Measurements from ENCODE around the gene GRIN2A.

The GRIN2A gene

DNA sequence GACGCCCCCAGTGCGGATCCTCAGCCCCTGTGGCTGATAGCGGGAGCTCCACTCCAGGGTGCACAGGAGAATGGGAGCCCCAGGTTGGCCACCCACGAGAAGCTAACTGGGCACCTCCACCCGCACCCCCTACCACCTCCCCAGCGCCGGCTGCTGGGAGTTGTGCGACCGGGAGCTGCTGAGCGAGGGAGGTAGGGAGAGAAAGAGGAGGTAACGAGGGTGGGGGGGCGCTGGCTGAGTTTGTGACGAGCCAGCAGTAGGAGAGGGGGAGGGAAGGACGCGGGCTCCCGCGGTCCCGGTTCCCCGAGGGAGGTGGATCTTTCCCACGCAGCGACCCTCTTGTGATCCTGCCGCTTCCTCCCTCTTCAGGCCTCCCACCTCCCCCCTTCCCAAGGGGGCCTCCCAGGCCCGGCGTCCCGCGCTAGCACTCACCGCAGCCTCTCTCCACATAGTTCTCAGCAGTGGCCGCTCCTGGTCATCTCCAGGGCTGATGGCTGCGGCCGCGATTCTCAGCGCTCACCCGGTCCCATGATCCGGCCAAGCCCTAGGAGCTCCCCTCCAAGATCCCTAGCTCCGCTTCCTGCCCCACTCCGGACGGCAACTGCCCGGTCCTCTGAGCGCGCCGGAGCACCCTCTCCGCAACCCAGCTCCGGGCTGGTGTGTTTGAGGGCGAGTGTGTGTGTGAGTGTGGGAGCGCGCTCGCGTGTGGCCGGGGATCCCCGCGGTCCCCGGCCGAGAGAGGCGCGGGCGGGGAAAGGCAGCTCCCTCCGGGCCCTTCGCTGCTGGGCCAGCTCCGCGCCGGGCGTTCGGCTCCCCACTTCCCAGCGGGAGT, at the start of gene GRIN2A:
GRIN2A (minus strand) TSS at position 207 of the 832 bp plus-strand sequence. CDS start 2,017 bp downstream, outside the sequence.
- H3K27me3 ChIP-seq (replicated peaks): peaks cover 31% of the 10 kb centered on the region
- no peaks in the 10 kb centered on the region for H3K36me3 ChIP-seq (replicated peaks)
- in situ Hi-C loops (cut with HindIII; ENCODE audit: low pct_ligation_motif_present, low sequenced_read_pairs): no loop called here
- no peak within 1 kb of the TSS for H3K27ac ChIP-seq
- no peak within 1 kb of the TSS for H3K4me3 ChIP-seq (ENCODE audit: low read depth, low read length)
- DNase-seq: no peak
- TF ChIP-seq, protein P1, sequence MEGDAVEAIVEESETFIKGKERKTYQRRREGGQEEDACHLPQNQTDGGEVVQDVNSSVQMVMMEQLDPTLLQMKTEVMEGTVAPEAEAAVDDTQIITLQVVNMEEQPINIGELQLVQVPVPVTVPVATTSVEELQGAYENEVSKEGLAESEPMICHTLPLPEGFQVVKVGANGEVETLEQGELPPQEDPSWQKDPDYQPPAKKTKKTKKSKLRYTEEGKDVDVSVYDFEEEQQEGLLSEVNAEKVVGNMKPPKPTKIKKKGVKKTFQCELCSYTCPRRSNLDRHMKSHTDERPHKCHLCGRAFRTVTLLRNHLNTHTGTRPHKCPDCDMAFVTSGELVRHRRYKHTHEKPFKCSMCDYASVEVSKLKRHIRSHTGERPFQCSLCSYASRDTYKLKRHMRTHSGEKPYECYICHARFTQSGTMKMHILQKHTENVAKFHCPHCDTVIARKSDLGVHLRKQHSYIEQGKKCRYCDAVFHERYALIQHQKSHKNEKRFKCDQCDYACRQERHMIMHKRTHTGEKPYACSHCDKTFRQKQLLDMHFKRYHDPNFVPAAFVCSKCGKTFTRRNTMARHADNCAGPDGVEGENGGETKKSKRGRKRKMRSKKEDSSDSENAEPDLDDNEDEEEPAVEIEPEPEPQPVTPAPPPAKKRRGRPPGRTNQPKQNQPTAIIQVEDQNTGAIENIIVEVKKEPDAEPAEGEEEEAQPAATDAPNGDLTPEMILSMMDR (IDR thresholded peaks at IDR 0.05; ENCODE audit: low read depth, low read length, missing control alignments): no peak

DNA sequence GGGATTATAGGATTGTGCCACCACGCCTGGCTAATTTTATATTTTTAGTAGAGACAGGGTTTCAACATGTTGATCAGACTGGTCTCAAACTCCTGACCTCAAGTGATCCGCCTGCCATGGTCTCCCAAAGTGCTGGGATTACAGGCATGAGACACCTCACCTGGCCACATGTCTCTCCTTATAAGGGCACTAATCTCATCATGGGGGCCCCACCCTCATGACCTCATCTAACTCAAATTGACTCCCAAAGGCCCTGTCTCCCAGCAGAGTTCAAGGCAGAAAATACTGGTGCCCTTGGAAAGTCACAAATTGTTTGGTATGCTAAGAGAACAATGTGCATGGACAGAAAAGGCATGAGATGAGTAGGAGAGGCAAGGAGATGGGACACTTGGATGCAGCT, 49.3 kb upstream of the GRIN2A start:
- Histone ChIP-seq H3K27me3 (replicated peaks) (no peaks in the 10 kb centered on the region), H3K4me3 (ENCODE audit: low read depth, low read length) (no peak overlapping the region), H3K27ac (no peak overlapping the region), H3K36me3 (replicated peaks) (no peaks in the 10 kb centered on the region)
- in situ Hi-C loops (cut with HindIII; ENCODE audit: low pct_ligation_motif_present, low sequenced_read_pairs): no loop called here
- TF ChIP-seq, protein P1 (IDR thresholded peaks at IDR 0.05; ENCODE audit: low read depth, low read length, missing control alignments): no peak
- DNase-seq: no peak

DNA sequence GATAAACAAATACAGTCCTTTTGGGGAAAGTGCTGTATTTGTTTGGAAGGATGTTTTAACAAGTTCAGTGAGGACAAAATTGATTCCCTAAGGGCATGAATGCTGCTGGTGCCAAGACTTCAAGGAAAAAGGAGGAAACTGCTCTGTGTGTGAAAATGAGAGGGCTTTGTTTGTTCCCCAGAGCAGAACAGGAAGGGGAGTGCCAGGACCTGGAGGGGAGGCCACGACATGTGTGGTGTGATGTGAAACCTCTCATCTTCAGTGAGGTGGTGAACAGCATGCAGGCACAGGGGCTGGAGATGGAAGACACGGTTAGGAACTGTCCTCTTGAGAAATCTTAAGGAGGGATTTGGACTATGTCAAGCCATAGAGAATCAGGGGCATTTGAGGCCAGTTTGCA, 46.6 kb upstream of the GRIN2A start:
- H3K36me3 ChIP-seq (replicated peaks): no peaks in the 10 kb centered on the region
- no peak for DNase-seq
- no peak overlapping the region for H3K27ac ChIP-seq
- in situ Hi-C loops (cut with HindIII; ENCODE audit: low pct_ligation_motif_present, low sequenced_read_pairs): no loop called here
- TF ChIP-seq, protein P1 (IDR thresholded peaks at IDR 0.05; ENCODE audit: low read depth, low read length, missing control alignments): no peak
- no peak overlapping the region for H3K4me3 ChIP-seq (ENCODE audit: low read depth, low read length)
- H3K27me3 ChIP-seq (replicated peaks): no peaks in the 10 kb centered on the region

DNA sequence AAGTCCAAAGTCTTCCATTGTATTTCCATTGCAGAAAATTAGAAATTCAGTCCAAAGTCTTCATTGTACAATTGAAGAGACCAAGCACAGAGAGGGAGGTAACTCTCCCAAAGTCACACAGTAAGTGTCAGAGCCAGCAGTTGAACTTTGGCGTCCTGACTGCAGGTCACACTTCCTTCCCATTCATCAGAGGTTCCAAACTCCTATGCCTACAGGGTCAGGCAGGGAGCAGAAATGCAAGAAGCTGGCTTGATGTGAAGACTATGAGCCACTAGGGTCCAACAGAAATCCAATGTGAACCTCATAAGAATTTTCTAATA, 44.7 kb upstream of the GRIN2A start:
- Histone ChIP-seq H3K4me3 (ENCODE audit: low read depth, low read length) (no peak overlapping the region), H3K36me3 (replicated peaks) (no peaks in the 10 kb centered on the region), H3K27ac (no peak overlapping the region), H3K27me3 (replicated peaks) (no peaks in the 10 kb centered on the region)
- in situ Hi-C loops (cut with HindIII; ENCODE audit: low pct_ligation_motif_present, low sequenced_read_pairs): no loop called here
- TF ChIP-seq, protein P1 (IDR thresholded peaks at IDR 0.05; ENCODE audit: low read depth, low read length, missing control alignments): no peak
- no peak for DNase-seq

DNA sequence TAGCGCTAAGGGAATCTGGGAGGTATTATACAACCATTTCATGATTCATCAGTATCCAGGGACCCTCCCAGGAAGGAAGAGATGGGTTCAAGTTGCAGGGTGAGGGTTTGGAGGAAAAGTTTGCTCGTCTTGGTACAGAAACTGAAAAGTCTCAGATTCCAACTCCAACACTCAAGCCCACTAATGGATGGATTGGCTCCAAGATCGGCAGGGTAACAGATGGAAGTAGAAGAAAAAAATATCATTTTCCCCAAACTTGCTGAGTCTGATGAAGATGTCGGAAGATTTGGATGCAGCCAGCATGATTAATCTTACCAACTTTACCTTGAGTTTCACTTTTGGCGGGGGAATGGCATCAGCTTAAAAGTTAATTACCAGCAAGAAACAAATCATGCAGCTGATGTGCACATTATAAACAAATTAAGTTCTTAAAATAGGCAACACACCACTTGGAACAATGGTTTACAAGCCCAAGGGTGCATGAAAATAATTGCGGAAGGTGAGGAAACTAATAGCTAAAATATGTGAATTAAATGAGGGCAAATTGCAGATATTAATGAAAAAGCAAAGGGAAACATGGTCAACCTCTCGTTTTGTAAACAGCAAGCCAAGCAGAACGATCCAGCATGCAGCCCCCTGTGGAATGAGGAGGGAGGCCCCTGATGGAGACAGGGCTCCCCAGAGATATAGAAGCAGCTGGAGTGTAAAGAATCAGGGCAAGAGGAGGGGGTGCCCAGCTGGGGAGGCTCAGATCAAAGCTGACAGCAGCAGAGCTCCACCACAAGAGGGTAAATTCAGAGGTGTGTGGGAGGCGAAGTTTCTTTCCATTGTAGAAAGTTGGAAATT, 44.1 kb upstream of the GRIN2A start:
- in situ Hi-C loops (cut with HindIII; ENCODE audit: low pct_ligation_motif_present, low sequenced_read_pairs): no loop called here
- no peak for DNase-seq
- H3K27me3 ChIP-seq (replicated peaks): no peaks in the 10 kb centered on the region
- H3K36me3 ChIP-seq (replicated peaks): no peaks in the 10 kb centered on the region
- TF ChIP-seq, protein P1 (IDR thresholded peaks at IDR 0.05; ENCODE audit: low read depth, low read length, missing control alignments): no peak
- H3K27ac ChIP-seq: no peak overlapping the region
- no peak overlapping the region for H3K4me3 ChIP-seq (ENCODE audit: low read depth, low read length)
